DMS79 treated with DMSO at 0.1 percent for 48 hours (cell line): Measurements from ENCODE around the gene IQSEC2.

Experiments
- DNase-seq: peaks from one replicate; lab custom pipeline; 2025; lab: John Stamatoyannopoulos, UW

Gene IQSEC2

DNA sequence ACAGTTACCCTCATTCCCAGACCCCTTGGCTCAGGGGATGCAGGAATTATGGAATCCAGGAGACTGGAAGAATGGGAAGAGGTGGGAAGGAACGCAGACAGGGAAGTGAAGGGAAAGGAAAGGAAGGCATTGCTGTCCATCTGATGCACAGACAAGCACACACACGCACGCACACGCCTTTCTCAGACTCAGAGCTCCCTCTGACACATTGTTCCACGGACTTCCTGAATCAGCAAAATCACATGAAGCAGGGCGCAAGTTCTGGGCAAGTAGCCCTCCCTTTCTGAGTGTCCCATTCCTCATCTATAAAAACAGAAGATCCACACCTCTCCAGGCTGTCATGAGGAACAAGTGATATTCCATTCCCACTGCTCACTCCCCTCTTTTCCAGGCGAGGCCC is 13.2 kb downstream of the IQSEC2 start:
- no peak for DNase-seq

GRCh38 chrX:53266914-53267313 is 14.5 kb downstream of the IQSEC2 start:
- DNase-seq: no peak

DNA sequence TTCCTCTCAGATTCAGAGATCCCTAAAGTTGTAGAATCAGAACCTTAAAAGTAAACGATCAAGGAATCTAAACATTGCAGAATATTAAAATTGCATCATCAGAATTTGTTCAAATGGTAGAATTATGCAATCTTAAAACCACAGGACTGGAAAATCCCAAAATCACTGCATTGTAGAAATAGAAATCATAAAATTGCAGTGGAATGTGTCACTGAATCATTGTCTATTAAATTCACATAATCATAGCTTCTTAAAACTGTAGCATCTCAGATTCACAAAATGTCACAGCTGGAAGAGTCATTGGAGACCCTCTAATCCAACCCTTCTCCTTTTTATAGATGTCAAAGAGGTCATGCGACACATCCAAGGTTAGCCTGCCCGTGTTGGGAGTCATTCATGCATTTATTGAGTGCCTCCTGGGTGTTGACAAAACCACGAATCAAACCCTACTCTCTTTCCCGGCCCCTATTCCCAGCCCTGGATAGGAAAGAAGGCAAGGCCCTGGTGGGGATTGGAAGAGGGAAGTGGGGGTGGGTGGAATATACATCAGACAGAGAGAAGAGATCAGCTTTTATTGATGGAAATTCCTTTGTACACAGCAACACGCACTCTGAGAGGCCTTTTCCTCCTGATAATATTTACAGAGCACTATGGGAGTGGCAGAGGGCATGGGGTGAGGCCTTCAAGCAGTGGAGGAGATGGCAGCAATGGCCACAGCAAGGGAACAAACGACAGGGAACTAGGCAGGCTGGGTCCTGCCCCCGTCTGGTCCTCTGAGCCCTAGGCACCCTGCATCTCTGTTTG is 15.4 kb downstream of the IQSEC2 start:
- DNase-seq: no peak

- no peak for DNase-seq
These were observed 17.7 kb downstream of the IQSEC2 start for GRCh38 chrX:53263597-53264094.

DNA sequence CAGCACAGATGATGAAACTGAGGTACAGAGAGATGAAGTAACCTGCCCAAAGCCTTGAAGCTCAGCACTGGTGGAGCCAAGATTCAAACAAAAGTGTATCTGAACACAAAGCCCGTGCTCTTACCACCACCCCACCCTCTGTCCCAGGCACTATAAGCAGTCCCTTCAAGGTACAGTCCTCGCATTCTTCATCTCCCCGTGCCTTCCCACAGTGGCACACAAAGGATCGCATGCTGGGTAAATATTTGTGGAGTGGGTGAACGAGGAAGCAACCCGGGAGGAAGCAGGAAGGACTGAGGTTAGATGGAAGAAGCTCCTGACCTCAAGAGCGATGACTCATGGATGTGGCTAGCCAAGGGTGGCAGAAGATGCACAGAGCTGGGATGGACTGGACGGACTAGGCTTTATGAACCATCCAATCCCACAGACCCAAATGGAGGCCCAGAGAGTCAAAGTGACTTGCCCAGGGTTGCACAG is 18.4 kb downstream of the IQSEC2 start:
- no peak for DNase-seq

DNA sequence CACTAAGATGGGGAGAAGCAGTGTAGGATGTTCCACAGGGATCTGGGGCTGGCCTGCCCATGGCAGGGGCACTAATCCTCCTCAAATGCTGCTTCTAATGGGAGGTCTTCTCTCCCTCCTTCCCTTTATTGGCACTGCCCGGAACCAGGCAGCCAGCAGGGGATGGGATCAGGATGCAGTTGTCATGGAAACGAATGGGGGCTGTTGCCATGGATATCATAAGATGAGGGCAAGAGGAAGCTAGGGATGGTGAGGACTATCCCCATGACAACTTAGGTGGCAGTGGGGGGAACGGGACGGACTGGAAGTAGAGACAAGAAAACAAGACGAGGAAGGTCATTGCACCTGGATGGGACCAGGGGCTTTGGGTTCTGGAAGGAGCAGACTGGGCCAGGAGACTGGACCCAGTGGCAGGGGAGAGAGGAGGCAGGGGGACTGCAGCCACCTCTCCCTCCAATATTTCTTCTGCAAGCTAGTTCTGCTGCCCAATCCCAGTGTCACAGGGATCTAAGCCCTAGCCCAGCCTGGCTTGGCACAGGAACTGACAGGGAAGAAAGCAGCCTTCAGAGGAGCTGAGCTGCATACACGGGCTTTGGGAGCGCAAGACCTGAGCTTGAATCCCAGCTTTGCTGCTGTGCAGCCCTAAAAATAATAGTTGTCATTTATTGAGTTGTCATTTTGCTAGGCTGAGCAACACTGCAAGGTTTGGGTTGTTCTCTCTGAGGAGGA is 19.0 kb downstream of the IQSEC2 start:
- DNase-seq: no peak

DNA sequence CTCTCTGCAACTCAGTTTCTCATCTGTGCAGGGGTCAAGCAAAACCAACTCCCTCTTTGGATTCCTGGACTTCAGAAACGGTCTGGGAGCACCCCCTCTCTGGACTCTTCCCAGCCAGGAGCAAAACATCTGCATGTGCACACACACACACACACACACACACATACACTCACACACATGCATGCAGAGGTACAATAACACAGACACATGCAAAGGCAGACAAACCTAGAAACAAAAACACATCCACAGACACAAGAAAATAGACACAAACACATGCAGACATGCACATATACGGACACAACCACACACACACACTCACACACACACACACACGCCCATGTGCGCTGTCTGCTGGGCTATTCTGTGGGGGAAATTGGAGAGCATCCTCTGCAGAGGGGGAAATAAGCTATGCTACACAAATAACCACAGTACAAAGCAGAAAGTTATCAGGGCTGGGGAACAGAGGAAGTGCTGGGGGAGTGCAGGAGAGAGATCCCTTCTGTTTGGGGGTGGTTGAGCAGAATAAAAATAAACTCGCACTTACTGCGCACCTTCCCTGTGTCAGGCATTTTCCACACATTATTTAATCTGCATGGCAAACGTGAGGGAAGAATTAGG is 19.9 kb downstream of the IQSEC2 start:
- no peak for DNase-seq

DNA sequence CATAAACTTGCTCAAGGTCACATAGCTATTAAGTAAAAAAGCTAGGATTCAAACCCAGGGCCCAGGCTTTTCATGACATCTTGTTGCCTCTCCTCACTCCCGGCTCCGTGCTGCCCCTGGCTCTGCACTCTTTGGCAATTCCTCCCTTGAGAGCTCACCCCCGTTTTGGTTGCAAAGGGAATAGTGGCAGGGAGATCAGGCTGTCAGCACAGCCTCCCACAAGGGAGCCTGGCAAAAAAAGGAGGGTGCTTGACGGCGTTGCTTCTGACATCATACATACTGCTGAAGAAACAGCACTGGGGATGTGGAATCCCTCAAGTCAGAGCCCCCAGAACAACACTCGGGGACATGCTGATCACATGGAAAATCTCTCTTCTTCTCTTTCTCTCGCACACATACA is 20.5 kb downstream of the IQSEC2 start:
- no peak for DNase-seq

GRCh38 chrX:53257670-53258423 is 23.5 kb downstream of the IQSEC2 start:
- no peak for DNase-seq

DNA sequence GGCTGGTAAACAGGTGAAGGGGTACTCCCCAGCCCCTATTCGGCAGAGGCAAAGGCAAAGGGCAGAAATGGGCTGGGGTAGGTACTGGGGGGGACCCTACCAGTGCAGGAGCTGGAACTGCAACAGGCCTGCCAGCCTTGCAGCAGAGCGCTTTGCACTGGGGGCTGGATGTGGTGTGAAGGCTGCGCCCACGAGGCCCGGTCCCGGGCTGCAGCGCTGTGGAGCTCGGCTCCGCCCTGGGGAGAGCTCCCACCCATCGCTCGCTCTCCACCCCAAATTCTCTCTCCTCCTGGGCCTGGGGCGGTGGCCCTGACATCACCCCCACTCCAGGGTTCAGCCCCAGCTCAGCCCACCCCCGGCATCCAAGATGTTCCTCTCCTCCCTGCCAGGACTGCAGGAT is 24.2 kb downstream of the IQSEC2 start:
- no peak for DNase-seq

- peak; percentile 4 for DNase-seq
These were observed 24.8 kb downstream of the IQSEC2 start for GRCh38 chrX:53256446-53257041.

DNA sequence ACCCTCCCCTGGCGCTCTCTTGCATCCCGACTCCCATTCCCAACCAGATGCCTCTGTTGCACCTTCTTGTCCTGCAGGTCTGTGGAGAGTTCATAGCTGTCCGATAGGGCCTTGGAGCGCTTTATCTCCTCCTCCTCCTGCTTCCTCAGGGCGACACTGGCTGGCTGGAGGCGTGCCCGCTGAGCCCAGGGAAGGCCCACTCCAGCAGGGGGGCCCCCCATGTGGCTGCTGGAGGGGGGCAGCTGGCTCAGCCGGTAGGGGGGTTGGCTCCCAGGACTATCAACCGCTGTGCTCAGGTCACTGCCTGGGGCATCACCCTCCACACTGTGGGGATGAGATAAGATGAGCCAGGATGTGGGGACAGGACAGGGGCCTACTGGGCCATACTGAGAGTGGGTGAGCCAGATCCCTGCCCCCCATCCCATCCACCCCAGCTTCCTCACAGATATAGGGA is 25.6 kb downstream of the IQSEC2 start:
- no peak for DNase-seq

GRCh38 chrX:53254570-53255461 is 26.6 kb downstream of the IQSEC2 start:
- DNase-seq: no peak

DNA sequence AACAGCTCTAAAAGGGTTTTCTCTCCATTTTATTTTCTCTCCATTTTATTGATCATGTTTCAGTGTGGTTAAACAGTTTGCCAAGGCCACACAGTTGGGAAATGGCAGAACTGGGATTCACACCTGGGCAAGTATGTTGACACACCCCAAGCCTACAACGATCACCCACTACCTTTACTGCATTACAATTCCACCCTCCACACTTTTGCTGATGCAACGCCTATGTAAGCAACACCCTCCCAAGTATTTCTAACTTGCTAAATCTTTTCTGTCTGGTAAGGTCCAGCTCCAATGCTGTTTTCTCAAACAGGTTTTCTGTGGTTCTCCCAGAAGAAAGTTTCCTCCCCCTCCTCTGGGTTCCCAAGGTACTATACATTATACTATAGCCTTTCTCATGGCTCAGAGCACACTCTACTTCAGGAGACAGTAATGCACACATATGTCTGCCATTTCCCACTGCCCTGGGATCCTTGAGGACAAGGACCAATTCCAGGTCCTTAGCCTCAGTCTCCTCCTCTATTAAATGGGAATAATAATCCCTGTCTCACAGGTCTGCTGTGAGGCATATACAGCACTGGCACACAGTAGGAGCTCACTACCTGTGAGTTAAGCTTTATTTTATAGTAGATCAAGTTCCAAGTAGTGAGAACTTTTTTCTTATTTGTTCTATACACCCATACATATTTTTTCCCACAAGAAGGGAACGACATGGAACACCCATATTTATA is 27.9 kb downstream of the IQSEC2 start:
- no peak for DNase-seq

GRCh38 chrX:53251307-53251706 is 30.1 kb downstream of the IQSEC2 start:
- no peak for DNase-seq

DNA sequence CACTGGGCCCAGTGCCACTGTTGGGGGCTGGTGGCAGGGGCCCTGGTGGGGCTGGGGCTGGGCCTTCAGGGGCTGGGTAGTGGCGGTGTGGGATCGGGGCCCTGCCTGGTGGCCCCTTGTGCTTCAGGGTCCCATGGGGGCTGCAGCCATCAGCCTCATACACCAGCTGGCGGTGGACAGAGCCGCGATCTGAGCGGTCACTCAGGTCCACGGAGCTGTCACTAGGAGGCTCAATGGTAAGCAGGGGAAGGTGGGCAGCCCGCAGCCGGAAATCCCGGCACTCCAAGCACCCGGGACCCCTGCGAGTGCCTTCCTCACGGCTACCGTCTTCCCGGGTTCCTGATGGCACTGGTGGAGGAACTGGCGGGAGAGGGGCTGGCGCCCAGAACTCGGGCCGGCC is 30.8 kb downstream of the IQSEC2 start:
- no peak for DNase-seq

DNA sequence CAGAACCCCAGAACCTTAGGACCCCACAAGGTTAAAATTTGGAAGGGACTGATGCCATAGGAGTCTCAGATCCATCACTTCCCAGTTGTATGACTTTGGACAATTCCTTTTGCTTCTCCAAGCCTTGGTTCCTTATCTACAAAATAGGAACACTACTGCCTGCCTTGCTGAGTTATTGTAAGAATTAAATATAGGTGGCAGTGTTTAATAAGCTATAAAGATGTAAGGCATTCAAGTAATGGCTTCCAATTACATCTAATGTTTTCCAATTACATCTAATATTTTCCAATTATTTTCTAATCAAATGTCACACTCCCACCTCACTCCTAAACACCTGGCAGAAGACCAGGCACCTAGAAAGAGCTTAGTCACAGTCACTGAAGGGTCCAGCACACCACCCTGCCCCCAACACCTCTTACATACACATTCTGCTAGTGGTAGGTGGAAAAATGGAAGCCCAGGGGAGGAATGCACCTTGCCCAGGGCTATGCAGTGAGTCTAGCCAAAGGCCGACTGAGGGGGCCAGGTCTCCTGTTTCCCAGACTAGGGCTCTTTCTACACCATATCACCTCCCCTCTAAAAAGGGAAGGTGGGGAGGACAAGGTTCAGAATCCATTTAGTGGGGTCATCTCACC is 31.9 kb downstream of the IQSEC2 start:
- no peak for DNase-seq

DNA sequence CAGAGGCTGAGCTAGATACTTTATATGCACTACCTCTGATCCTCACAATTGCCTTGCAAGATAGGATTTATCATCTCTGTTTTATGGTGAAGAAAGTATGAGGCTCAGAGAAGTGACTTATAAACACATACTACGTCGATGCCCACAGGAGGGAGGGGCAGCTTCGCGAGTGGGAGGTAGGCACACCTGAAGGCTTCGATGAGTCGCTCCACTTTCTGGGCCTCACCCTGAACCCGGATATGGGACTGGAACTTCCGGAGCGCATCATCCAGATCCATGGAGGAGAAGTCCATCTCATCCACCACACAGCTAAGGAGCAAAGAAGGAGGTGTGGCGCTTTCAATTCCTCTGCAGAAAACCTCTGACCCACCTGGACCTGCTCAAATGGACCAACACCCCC is 33.5 kb downstream of the IQSEC2 start:
- no peak for DNase-seq

GRCh38 chrX:53246231-53246630 is 35.2 kb downstream of the IQSEC2 start:
- no peak for DNase-seq
